GM13977 (cell line): ENCODE measurements around the gene NRG4.

ENCODE experiments used
- DNase-seq: peaks from one replicate; pipeline ENCODE4 v3.0.0; 2012; ENCODE audit warnings: low spot score
- in situ Hi-C: fragments of 300-500 bp; cut with MboI; formaldehyde crosslinking; loops from one replicate; pipeline ENCODE4 v1.12.0; 2022; ENCODE audit warnings: low sequenced_read_pairs, low pct_unique_long_range_greater_than_20kb, mixed read lengths, inconsistent platforms; ENCODE audit not compliant: unreplicated experiment
- TF ChIP-seq, protein P1 (sequence below): IDR thresholded peaks from 2 replicates; pipeline ENCODE4 v1.5.1; 2012; ENCODE audit warnings: mild to moderate bottlenecking, control low read depth; ENCODE audit not compliant: insufficient read depth; ENCODE audit errors: extremely low read depth, missing control alignments

The NRG4 gene

DNA sequence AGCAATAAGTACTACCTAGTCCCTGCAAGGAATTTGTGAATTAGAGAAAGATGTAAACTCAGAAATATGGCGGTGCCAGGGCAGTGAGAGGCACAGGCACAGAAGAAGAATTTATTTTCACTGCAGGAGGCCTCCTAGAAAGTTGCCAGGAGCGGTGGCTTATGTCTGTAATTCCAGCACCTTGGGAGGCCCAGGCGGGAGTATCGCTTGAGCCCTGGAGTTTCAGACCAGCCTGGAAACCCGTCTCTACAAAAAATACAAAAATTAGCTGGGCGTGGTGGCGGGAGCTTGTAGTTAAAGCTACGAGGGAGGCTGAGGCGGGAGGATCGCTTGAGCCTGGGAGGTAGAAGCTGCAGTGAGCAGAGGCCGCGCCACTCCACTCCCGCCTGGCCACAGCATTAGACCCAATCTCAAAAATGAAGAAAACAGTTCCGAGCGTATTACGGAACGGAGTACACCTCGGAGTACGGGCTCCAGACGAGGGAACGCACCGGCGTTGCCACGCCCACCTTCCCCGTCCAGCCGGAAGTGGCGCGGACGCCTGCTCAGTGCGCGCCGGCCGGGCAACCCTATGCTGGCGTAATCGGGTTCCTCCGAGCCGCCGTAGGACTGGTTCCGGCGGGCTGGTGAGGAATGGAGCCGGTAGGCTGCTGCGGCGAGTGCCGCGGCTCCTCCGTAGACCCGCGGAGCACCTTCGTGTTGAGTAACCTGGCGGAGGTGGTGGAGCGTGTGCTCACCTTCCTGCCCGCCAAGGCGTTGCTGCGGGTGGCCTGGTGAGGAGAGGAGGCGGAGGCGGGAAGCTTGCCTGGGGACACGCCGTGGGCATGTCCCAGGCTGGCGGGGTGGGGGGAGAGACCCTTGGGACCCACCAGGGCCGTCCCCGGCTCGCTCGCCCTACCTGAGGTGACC lies 108.6 kb downstream of the NRG4 start, which contains the start of gene FBXO22:
TSS of gene FBXO22 (plus strand) at position 548 of the 909 bp plus-strand sequence. CDS start at position 634, 86 bp downstream.
- TF ChIP-seq, protein P1, sequence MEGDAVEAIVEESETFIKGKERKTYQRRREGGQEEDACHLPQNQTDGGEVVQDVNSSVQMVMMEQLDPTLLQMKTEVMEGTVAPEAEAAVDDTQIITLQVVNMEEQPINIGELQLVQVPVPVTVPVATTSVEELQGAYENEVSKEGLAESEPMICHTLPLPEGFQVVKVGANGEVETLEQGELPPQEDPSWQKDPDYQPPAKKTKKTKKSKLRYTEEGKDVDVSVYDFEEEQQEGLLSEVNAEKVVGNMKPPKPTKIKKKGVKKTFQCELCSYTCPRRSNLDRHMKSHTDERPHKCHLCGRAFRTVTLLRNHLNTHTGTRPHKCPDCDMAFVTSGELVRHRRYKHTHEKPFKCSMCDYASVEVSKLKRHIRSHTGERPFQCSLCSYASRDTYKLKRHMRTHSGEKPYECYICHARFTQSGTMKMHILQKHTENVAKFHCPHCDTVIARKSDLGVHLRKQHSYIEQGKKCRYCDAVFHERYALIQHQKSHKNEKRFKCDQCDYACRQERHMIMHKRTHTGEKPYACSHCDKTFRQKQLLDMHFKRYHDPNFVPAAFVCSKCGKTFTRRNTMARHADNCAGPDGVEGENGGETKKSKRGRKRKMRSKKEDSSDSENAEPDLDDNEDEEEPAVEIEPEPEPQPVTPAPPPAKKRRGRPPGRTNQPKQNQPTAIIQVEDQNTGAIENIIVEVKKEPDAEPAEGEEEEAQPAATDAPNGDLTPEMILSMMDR: no peak
- in situ Hi-C loops: no loop called here

DNA sequence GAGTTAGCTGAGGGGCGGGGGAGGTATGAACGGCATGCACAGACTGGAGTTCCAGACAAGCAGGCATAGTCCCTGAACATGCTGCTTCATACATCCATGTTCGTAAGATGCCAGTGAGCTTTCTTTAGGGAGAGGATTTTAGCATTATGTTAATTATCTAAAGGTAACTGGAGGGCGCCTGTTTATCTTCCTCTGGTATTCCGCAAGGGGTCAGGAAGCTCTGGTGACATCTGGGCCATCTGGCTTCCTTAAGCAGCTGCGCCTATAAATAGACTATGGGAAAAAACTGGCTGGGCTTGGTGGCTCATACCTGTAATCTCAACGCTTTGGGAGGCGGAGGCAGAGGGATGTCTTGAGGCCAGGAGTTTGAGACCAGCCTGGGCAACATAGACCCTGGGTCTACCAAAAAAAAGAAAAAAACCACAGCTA lies 110.1 kb downstream of the NRG4 start:
- TF ChIP-seq, protein P1: no peak
- in situ Hi-C loops: no loop called here
- DNase-seq: no peak

More for the DNA sequence above, 108.6 kb downstream of the NRG4 start, which contains the start of gene FBXO22:
- DNase-seq: peak; percentile 86

DNA sequence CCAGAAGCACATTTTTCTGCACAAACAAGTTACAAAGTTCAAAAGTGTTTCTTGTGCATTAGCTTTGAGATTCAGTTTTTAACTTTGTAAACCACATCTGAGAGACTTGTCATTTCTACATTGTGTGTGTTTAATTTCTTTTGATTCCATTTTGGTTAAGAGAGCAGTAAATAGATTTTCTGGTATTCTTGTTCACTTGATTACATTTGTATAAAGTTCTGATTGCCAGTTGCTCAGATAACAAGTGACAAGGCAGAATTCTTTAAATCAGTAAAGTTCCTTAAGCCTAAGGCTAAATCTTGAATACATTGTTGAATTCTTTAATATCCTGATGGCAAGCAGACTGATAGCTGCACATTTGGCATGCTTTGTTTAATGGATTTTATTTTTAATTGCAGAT lies 111.6 kb downstream of the NRG4 start:
- TF ChIP-seq, protein P1: no peak
- in situ Hi-C loops: no loop called here
- DNase-seq: no peak

DNA sequence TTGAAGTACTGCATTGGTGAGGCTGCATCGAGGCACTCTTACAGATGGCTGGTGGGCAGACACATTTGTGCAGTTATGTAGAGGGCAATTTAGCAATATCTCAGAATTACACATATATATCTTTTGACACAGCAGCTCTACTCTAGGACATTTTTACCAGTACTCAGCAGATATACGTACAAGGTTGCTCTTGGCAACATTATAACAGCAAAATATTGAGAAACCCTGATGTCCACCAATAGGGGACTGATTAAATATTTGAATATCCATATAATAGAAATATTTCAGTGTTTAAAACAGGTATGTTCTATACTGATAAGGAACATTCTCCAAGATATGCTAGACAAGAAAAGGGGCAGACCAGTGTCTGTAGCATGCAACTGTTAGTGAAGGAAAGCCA lies 116.5 kb downstream of the NRG4 start:
- in situ Hi-C loops: no loop called here
- DNase-seq: no peak
- TF ChIP-seq, protein P1: no peak

DNA sequence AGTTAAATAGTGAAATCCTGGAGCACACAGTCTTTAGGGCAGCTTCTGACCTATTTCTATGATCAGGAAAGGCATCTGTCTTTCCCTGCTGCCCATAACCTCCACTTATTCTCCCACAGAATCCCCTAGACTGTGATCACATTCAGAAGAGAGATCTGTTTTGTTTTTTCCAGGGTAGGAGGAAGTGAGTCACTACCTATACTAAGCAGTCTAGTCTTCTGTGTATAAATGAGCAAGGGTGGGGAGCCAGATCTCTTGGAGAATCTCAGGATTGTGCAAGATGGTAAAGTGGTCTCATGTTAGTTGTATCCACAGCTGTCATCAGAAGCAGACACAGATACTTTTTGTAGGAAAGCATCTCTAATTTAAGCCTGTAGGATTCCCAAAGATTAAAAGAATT lies 120.3 kb downstream of the NRG4 start:
- no peak for DNase-seq
- TF ChIP-seq, protein P1: no peak
- in situ Hi-C loops: no loop called here
